HEK293 (cell line): ENCODE results near the gene CISD2.

Experiments
- GLIS1 ChIP-seq: fragments of 450-650 bp; formaldehyde crosslinking; IDR thresholded peaks from 2 replicates; pipeline ENCODE4 v1.5.1; 2016; ENCODE audit warnings: missing biosample characterization, missing genetic modification characterization
- HOXC10 ChIP-seq: sonication (generic); formaldehyde crosslinking; IDR thresholded peaks from 2 replicates; pipeline ENCODE4 v1.8.1; 2023; ENCODE audit warnings: mild to moderate bottlenecking, missing genetic modification reagents
- KLF9 ChIP-seq: fragments of 450-650 bp; formaldehyde crosslinking; IDR thresholded peaks from 2 replicates; pipeline ENCODE4 v1.5.1; 2016; ENCODE audit warnings: missing biosample characterization, missing genetic modification characterization, low read depth
- SP7 ChIP-seq: fragments of 450-650 bp; formaldehyde crosslinking; IDR thresholded peaks from 2 replicates; pipeline ENCODE4 v1.5.1; 2016; ENCODE audit warnings: missing biosample characterization, missing genetic modification characterization
- ZBTB1 ChIP-seq: fragments of 450-650 bp; formaldehyde crosslinking; IDR thresholded peaks from 2 replicates; pipeline ENCODE4 v1.5.1; 2016; ENCODE audit warnings: missing biosample characterization, missing genetic modification characterization
- ZBTB21 ChIP-seq: fragments of 450-650 bp; formaldehyde crosslinking; IDR thresholded peaks from 2 replicates; pipeline ENCODE4 v1.5.1; 2017; ENCODE audit warnings: missing biosample characterization, missing genetic modification characterization
- ZEB2 ChIP-seq: fragments of 450-650 bp; formaldehyde crosslinking; IDR thresholded peaks from 2 replicates; pipeline ENCODE4 v1.5.1; 2016; ENCODE audit warnings: missing biosample characterization, missing genetic modification characterization
- ZFP3 ChIP-seq: fragments of 450-650 bp; formaldehyde crosslinking; IDR thresholded peaks from 2 replicates; pipeline ENCODE4 v1.5.1; 2016; ENCODE audit warnings: low read depth, missing biosample characterization, missing genetic modification characterization
- ZNF138 ChIP-seq: fragments of 450-650 bp; formaldehyde crosslinking; IDR thresholded peaks from 2 replicates; pipeline ENCODE4 v1.5.1; 2016; ENCODE audit warnings: missing biosample characterization, missing genetic modification characterization, borderline replicate concordance
- ZNF202 ChIP-seq: fragments of 450-650 bp; formaldehyde crosslinking; IDR thresholded peaks from 2 replicates; pipeline ENCODE4 v1.5.1; 2016; ENCODE audit warnings: missing biosample characterization, missing genetic modification characterization, borderline replicate concordance
- ZNF211 ChIP-seq: fragments of 450-650 bp; formaldehyde crosslinking; IDR thresholded peaks from 2 replicates; pipeline ENCODE4 v1.5.1; 2016; ENCODE audit warnings: low read depth, missing biosample characterization, missing genetic modification characterization
- ZNF266 ChIP-seq: fragments of 450-650 bp; formaldehyde crosslinking; IDR thresholded peaks from 2 replicates; pipeline ENCODE4 v1.5.1; 2016; ENCODE audit warnings: missing biosample characterization, missing genetic modification characterization, low read depth
- ZNF335 ChIP-seq: fragments of 450-650 bp; formaldehyde crosslinking; conservative IDR thresholded peaks from 2 replicates; pipeline ENCODE4 v1.5.1; 2016; ENCODE audit warnings: missing biosample characterization, missing genetic modification characterization
- ZNF366 ChIP-seq: fragments of 450-650 bp; formaldehyde crosslinking; conservative IDR thresholded peaks from 2 replicates; pipeline ENCODE4 v1.5.1; 2016; ENCODE audit warnings: missing biosample characterization, missing genetic modification characterization
- ZNF391 ChIP-seq: fragments of 450-650 bp; formaldehyde crosslinking; IDR thresholded peaks from 2 replicates; pipeline ENCODE4 v1.5.1; 2016; ENCODE audit warnings: low read depth, missing biosample characterization, missing genetic modification characterization, borderline replicate concordance
- ZNF530 ChIP-seq: fragments of 450-650 bp; formaldehyde crosslinking; IDR thresholded peaks from 2 replicates; pipeline ENCODE4 v1.5.1; 2016; ENCODE audit warnings: low read depth, missing biosample characterization, missing genetic modification characterization
- ZNF623 ChIP-seq: fragments of 450-650 bp; formaldehyde crosslinking; IDR thresholded peaks from 2 replicates; pipeline ENCODE4 v1.5.1; 2016; ENCODE audit warnings: missing biosample characterization, missing genetic modification characterization
- ZNF768 ChIP-seq: fragments of 450-650 bp; formaldehyde crosslinking; IDR thresholded peaks from 2 replicates; pipeline ENCODE4 v1.5.1; 2018; ENCODE audit warnings: missing biosample characterization, mild to moderate bottlenecking, missing genetic modification characterization
- ZNF777 ChIP-seq: fragments of 450-650 bp; formaldehyde crosslinking; IDR thresholded peaks from 2 replicates; pipeline ENCODE4 v1.5.1; 2017; ENCODE audit warnings: missing biosample characterization, missing genetic modification characterization, borderline replicate concordance
- ZNF830 ChIP-seq: fragments of 450-650 bp; IDR thresholded peaks from 2 replicates; pipeline ENCODE4 v1.5.0; 2018; ENCODE audit warnings: missing biosample characterization, missing genetic modification characterization, low read depth, mild to moderate bottlenecking, moderate library complexity
- ZXDB ChIP-seq: fragments of 450-650 bp; formaldehyde crosslinking; IDR thresholded peaks from 2 replicates; pipeline ENCODE4 v1.5.1; 2016; ENCODE audit warnings: missing biosample characterization, missing genetic modification characterization
- TF ChIP-seq, protein P1 (sequence below): fragments of 450-650 bp; formaldehyde crosslinking; IDR thresholded peaks from 2 replicates; pipeline ENCODE4 v1.5.1; 2016; ENCODE audit warnings: missing biosample characterization, missing genetic modification characterization
- TF ChIP-seq, protein P2 (sequence below): fragments of 450-650 bp; formaldehyde crosslinking; IDR thresholded peaks from 2 replicates; pipeline ENCODE4 v1.5.1; 2017; ENCODE audit warnings: missing biosample characterization, missing genetic modification characterization
- TF ChIP-seq, protein P3 (sequence below): fragments of 450-650 bp; formaldehyde crosslinking; IDR thresholded peaks from 2 replicates; pipeline ENCODE4 v1.5.1; 2017; ENCODE audit warnings: missing biosample characterization, missing genetic modification characterization
- TF ChIP-seq, protein P4 (sequence below): fragments of 450-650 bp; formaldehyde crosslinking; IDR thresholded peaks from 2 replicates; pipeline ENCODE4 v1.5.1; 2016; ENCODE audit warnings: missing biosample characterization, missing genetic modification characterization
- TF ChIP-seq, protein P5 (sequence below): fragments of 450-650 bp; formaldehyde crosslinking; optimal IDR thresholded peaks from 2 replicates; pipeline ENCODE3; 2016; ENCODE audit warnings: missing biosample characterization, mild to moderate bottlenecking, missing genetic modification characterization
- TF ChIP-seq, protein P6 (sequence below): fragments of 450-650 bp; formaldehyde crosslinking; IDR thresholded peaks from 2 replicates; pipeline ENCODE4 v1.5.1; 2017; ENCODE audit warnings: missing biosample characterization, missing genetic modification characterization
- TF ChIP-seq, protein P7 (sequence below): fragments of 450-650 bp; formaldehyde crosslinking; IDR thresholded peaks from 2 replicates; pipeline ENCODE4 v1.5.1; 2017; ENCODE audit warnings: missing biosample characterization, missing genetic modification characterization

The CISD2 gene

DNA sequence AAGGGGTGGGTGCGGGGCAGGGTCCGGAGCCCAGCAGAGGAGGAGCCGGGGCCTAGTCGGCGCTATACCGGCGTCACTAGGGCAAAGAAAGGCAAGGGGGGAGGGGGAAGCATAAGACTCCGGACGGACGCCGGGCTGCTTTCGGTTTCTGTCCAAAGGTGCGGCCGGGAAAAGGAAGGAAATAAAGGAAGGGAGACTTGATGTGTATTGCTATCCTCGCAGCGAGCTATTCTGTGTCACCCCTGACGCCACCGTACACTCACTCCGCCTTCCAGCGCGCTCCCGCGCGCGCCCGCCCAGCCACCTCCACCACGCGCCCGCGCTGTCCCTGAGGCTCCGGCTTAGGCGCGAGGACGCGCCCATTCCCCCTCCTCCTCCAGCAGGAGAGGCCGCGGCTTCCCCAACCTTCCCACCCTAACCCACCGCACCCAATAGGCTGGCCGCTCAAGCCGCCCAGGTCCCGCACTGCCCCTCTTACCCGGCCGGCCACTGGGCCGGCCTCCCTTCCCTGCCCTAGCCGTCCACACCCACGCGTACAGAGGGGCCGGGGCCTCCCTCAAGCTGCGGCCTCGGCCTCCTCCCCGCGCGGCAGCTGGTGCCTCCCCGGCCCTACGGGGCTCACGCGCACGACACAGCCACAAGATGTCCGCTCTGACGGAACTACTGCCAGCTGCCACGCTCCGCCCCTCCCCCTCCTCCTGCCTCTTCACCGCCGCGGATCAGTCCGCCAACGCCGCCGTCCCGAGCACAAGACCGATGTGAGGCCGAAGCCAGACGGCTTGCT lies 41.7 kb upstream of the CISD2 start, which contains the start of gene UBE2D3 (continued):
- TF ChIP-seq ZNF777 (tag by site-specific recombination), result peak; percentile 68; the same call in 1 of the 2 replicates
- no peak for TF ChIP-seq ZNF830 (tag by site-specific recombination)
- no peak for TF ChIP-seq ZBTB21 (tag by site-specific recombination)
- TF ChIP-seq, protein P1, sequence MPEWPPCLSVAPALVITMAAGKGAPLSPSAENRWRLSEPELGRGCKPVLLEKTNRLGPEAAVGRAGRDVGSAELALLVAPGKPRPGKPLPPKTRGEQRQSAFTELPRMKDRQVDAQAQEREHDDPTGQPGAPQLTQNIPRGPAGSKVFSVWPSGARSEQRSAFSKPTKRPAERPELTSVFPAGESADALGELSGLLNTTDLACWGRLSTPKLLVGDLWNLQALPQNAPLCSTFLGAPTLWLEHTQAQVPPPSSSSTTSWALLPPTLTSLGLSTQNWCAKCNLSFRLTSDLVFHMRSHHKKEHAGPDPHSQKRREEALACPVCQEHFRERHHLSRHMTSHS (tag by site-specific recombination), result no peak
- TF ChIP-seq ZNF266, result no peak
- TF ChIP-seq ZNF202 (tag by site-specific recombination), result no peak
- TF ChIP-seq, protein P2, sequence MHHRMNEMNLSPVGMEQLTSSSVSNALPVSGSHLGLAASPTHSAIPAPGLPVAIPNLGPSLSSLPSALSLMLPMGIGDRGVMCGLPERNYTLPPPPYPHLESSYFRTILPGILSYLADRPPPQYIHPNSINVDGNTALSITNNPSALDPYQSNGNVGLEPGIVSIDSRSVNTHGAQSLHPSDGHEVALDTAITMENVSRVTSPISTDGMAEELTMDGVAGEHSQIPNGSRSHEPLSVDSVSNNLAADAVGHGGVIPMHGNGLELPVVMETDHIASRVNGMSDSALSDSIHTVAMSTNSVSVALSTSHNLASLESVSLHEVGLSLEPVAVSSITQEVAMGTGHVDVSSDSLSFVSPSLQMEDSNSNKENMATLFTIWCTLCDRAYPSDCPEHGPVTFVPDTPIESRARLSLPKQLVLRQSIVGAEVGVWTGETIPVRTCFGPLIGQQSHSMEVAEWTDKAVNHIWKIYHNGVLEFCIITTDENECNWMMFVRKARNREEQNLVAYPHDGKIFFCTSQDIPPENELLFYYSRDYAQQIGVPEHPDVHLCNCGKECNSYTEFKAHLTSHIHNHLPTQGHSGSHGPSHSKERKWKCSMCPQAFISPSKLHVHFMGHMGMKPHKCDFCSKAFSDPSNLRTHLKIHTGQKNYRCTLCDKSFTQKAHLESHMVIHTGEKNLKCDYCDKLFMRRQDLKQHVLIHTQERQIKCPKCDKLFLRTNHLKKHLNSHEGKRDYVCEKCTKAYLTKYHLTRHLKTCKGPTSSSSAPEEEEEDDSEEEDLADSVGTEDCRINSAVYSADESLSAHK (tag by site-specific recombination), result peak; percentile 60
- peak; percentile 75 for TF ChIP-seq KLF9 (tag by site-specific recombination)
- TF ChIP-seq, protein P3, sequence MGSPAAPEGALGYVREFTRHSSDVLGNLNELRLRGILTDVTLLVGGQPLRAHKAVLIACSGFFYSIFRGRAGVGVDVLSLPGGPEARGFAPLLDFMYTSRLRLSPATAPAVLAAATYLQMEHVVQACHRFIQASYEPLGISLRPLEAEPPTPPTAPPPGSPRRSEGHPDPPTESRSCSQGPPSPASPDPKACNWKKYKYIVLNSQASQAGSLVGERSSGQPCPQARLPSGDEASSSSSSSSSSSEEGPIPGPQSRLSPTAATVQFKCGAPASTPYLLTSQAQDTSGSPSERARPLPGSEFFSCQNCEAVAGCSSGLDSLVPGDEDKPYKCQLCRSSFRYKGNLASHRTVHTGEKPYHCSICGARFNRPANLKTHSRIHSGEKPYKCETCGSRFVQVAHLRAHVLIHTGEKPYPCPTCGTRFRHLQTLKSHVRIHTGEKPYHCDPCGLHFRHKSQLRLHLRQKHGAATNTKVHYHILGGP (tag by site-specific recombination), result no peak; the same call in 1 of the 2 replicates
- TF ChIP-seq ZXDB (tag by site-specific recombination), result peak; percentile 92
- peak; percentile 88 for TF ChIP-seq SP7
- no peak for TF ChIP-seq ZNF211 (tag by site-specific recombination)
- no peak for TF ChIP-seq HOXC10
- no peak; the same call in 1 of the 2 replicates for TF ChIP-seq GLIS1 (tag by site-specific recombination)
- TF ChIP-seq ZNF623 (tag by site-specific recombination), result no peak
- TF ChIP-seq, protein P4, sequence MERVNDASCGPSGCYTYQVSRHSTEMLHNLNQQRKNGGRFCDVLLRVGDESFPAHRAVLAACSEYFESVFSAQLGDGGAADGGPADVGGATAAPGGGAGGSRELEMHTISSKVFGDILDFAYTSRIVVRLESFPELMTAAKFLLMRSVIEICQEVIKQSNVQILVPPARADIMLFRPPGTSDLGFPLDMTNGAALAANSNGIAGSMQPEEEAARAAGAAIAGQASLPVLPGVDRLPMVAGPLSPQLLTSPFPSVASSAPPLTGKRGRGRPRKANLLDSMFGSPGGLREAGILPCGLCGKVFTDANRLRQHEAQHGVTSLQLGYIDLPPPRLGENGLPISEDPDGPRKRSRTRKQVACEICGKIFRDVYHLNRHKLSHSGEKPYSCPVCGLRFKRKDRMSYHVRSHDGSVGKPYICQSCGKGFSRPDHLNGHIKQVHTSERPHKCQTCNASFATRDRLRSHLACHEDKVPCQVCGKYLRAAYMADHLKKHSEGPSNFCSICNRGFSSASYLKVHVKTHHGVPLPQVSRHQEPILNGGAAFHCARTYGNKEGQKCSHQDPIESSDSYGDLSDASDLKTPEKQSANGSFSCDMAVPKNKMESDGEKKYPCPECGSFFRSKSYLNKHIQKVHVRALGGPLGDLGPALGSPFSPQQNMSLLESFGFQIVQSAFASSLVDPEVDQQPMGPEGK, result peak; percentile 78
- peak; percentile 56; the same call in 1 of the 2 replicates for TF ChIP-seq ZNF366
- TF ChIP-seq, protein P5, sequence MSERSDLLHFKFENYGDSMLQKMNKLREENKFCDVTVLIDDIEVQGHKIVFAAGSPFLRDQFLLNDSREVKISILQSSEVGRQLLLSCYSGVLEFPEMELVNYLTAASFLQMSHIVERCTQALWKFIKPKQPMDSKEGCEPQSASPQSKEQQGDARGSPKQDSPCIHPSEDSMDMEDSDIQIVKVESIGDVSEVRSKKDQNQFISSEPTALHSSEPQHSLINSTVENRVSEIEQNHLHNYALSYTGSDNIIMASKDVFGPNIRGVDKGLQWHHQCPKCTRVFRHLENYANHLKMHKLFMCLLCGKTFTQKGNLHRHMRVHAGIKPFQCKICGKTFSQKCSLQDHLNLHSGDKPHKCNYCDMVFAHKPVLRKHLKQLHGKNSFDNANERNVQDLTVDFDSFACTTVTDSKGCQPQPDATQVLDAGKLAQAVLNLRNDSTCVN, result peak; percentile 98
- peak; percentile 52; the same call in 1 of the 2 replicates for TF ChIP-seq ZNF391 (tag by site-specific recombination)
- TF ChIP-seq, protein P6, sequence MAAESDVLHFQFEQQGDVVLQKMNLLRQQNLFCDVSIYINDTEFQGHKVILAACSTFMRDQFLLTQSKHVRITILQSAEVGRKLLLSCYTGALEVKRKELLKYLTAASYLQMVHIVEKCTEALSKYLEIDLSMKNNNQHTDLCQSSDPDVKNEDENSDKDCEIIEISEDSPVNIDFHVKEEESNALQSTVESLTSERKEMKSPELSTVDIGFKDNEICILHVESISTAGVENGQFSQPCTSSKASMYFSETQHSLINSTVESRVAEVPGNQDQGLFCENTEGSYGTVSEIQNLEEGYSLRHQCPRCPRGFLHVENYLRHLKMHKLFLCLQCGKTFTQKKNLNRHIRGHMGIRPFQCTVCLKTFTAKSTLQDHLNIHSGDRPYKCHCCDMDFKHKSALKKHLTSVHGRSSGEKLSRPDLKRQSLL (tag by site-specific recombination), result peak; percentile 46; the same call in 1 of the 2 replicates
- no peak for TF ChIP-seq ZBTB1 (tag by site-specific recombination)
- peak; percentile 67 for TF ChIP-seq ZNF335
- TF ChIP-seq ZNF768, result no peak
- TF ChIP-seq ZNF530 (tag by site-specific recombination), result no peak
- peak; percentile 95 for TF ChIP-seq ZEB2 (tag by site-specific recombination)
- no peak for TF ChIP-seq ZNF138 (tag by site-specific recombination)
- TF ChIP-seq ZFP3 (tag by site-specific recombination), result no peak
- TF ChIP-seq, protein P7, sequence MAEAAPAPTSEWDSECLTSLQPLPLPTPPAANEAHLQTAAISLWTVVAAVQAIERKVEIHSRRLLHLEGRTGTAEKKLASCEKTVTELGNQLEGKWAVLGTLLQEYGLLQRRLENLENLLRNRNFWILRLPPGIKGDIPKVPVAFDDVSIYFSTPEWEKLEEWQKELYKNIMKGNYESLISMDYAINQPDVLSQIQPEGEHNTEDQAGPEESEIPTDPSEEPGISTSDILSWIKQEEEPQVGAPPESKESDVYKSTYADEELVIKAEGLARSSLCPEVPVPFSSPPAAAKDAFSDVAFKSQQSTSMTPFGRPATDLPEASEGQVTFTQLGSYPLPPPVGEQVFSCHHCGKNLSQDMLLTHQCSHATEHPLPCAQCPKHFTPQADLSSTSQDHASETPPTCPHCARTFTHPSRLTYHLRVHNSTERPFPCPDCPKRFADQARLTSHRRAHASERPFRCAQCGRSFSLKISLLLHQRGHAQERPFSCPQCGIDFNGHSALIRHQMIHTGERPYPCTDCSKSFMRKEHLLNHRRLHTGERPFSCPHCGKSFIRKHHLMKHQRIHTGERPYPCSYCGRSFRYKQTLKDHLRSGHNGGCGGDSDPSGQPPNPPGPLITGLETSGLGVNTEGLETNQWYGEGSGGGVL (tag by site-specific recombination), result peak; percentile 73
